ENCODE measurements around the gene DGLUCY. TPM values are rescaled to one million over a fixed set of nuclear protein-coding genes. Genes with fewer than 3 reads are reported as not detected.

DGLUCY gene
- total and polyA plus RNA-seq, 2 of the 8 experiments (the other 6 are each of a cell fraction or from before 2014, with no cell fraction given): 24.9 to 31.8 TPM

DNA sequence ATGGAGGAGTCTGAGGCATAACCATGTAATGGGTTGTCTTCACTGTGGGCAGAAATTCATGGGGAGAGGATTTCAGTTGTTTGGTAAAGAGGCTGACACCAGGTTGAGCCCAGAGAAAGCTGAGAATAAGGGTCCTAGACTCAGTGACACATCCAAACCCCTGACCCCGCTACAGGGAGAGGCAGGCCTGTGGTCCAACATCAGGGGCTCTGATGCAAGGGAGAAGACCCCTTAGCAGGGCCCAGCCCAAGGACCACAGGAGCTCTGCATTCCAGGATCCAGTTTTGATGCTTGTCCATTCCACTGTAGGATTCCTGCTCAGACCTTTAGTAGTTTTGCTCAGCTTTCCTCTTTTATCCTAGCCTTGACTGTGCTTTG is 115.1 kb downstream of the DGLUCY start:
- H2BK15ac ChIP-seq (ENCODE audit: low read length): no peak overlapping the region
- H4K91ac ChIP-seq (replicated peaks; ENCODE audit: insufficient read length, low read length): peak overlapping the region; percentile 60
- H3K18ac ChIP-seq (ENCODE audit: extremely low read depth, low read length): 0 out of 2 replicates have a peak overlapping the region, but pooled peaks have one; percentile 52
- FAIRE-seq (no peak), DNase-seq (ENCODE audit: low read depth in 1 of 2, low spot score in 2 of 2) (no peak)
- H4K5ac ChIP-seq (ENCODE audit: insufficient read length, low read depth, low read length): no peak overlapping the region
- H3K9ac ChIP-seq (replicated peaks in 1 of 4; ENCODE audit: extremely low read depth in 1 of 4, low read depth in 3 of 4, low read length in 3 of 4): no peak overlapping the region
- H3K79me2 ChIP-seq (ENCODE audit: control insufficient read depth in 1 of 2, insufficient read depth in 2 of 2, low read length in 2 of 2): no peaks in the 10 kb centered on the region
- no peak overlapping the region for H4K8ac ChIP-seq (ENCODE audit: extremely low read depth, insufficient read depth, low read length)
- 82% methylated on average over 1 of the region's 1 CpG; no CpG with 5 or more reads in 1 of the 2 experiments for WGBS, 2 experiments (ENCODE audit: extremely low coverage in 1 of 2, insufficient coverage in 1 of 2, insufficient read length in 1 of 2, insufficient replicate concordance in 2 of 2, low coverage in 1 of 2, low lambda C conversion rate in 2 of 2, missing lambda C conversion rate in 1 of 2)
- no peak overlapping the region for H3K4ac ChIP-seq (replicated peaks; ENCODE audit: insufficient read length, low read depth, low read length)
- H2BK20ac ChIP-seq (ENCODE audit: low read length): peak overlapping the region; percentile 32; the same call in 1 of the 2 replicates
- peak overlapping the region; percentile 11; the same call in 1 of the 2 replicates for H2BK12ac ChIP-seq (ENCODE audit: low read depth, low read length)
- no peak overlapping the region for H3K4me2 ChIP-seq (ENCODE audit: insufficient read depth in 1 of 2, low read depth in 2 of 2, low read length in 2 of 2)
- H3K4me3 ChIP-seq (ENCODE audit: extremely low read depth in 1 of 4, insufficient read depth in 2 of 4, low read depth in 3 of 4, low read length in 4 of 4): no peak overlapping the region
- H3K27me3 ChIP-seq (replicated peaks in 1 of 4; ENCODE audit: control insufficient read depth in 3 of 4, extremely low read depth in 1 of 4, insufficient read depth in 3 of 4, low read length in 3 of 4): no peaks in the 10 kb centered on the region; a peak in 1 of 7 replicates
- no peaks in the 10 kb centered on the region for H3K79me1 ChIP-seq (ENCODE audit: low read depth, low read length)
- H2AFZ ChIP-seq (ENCODE audit: low read length): no peak overlapping the region
- no peak overlapping the region for H3K27ac ChIP-seq (ENCODE audit: low read depth, low read length)
- H3K23ac ChIP-seq (ENCODE audit: insufficient read length): no peak overlapping the region
- no peak for TF ChIP-seq SAP30 (IDR thresholded peaks at IDR 0.05; ENCODE audit: insufficient read depth, insufficient replicate concordance, low read length)
- no peak for TF ChIP-seq NANOG (IDR thresholded peaks at IDR 0.05; ENCODE audit: insufficient read depth, low read depth, low read length, poor library complexity, severe bottlenecking)
- TF ChIP-seq RFX5 (IDR thresholded peaks at IDR 0.05; ENCODE audit: borderline replicate concordance, low read depth, low read length): no peak
- TF ChIP-seq CHD2 (IDR thresholded peaks at IDR 0.05; ENCODE audit: low read length): no peak
- TF ChIP-seq, protein P1, sequence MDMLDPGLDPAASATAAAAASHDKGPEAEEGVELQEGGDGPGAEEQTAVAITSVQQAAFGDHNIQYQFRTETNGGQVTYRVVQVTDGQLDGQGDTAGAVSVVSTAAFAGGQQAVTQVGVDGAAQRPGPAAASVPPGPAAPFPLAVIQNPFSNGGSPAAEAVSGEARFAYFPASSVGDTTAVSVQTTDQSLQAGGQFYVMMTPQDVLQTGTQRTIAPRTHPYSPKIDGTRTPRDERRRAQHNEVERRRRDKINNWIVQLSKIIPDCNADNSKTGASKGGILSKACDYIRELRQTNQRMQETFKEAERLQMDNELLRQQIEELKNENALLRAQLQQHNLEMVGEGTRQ (IDR thresholded peaks at IDR 0.05; ENCODE audit: low read length): no peak
- no peak for TF ChIP-seq POU5F1 (IDR thresholded peaks at IDR 0.05; ENCODE audit: low read depth, low read length)
- no peak for TF ChIP-seq RBBP5 (IDR thresholded peaks at IDR 0.05; ENCODE audit: borderline replicate concordance, low read depth, low read length)
- TF ChIP-seq EZH2 (IDR thresholded peaks at IDR 0.05; ENCODE audit: low read depth, low read length, severe bottlenecking): no peak
- no peak for TF ChIP-seq SP2 (IDR thresholded peaks at IDR 0.05; ENCODE audit: low read length)
- no peaks in the 10 kb centered on the region for H4K20me1 ChIP-seq (replicated peaks in 1 of 2; ENCODE audit: control insufficient read depth in 1 of 2, insufficient read depth in 2 of 2, low read length in 2 of 2)
- H2BK120ac ChIP-seq (replicated peaks; ENCODE audit: low read depth, low read length): no peak overlapping the region
- peaks cover 0 to 7% of the 10 kb centered on the region in 2 experiments; a peak in 2 of 4 replicates for H3K9me3 ChIP-seq (ENCODE audit: insufficient read depth in 2 of 2, low read depth in 1 of 2, low read length in 1 of 2)
- ChIA-PET CTCF (ENCODE audit: partially characterized antibody) (interaction anchor here (1.1 to 2.6 kb wide), 5 partner anchors 10 to 469 kb away, joined by 3 to 6 read pairs (median 4); no protein-coding TSS in a partner anchor), POLR2A (ENCODE audit: partially characterized antibody) (interaction anchor here (1.1 to 2.2 kb wide), 4 partner anchors 8 to 14 kb away, joined by 3 to 5 read pairs (median 4); no protein-coding TSS in a partner anchor)
- peak overlapping the region; percentile 32; the same call in 1 of the 2 replicates for H2BK5ac ChIP-seq (ENCODE audit: low read depth, low read length)
- no peak overlapping the region for H3K56ac ChIP-seq (replicated peaks; ENCODE audit: insufficient read length, low read depth, low read length)
- H3K23me2 ChIP-seq (ENCODE audit: low read depth, low read length): no peaks in the 10 kb centered on the region
- peaks cover 0 to 10% (median 6%) of the 10 kb centered on the region in 4 experiments; a peak in 6 of 7 replicates for H3K4me1 ChIP-seq (replicated peaks in 1 of 4; ENCODE audit: control insufficient read depth in 3 of 4, insufficient read depth in 4 of 4, low read length in 3 of 4)
- no peak overlapping the region for H2AK5ac ChIP-seq (ENCODE audit: low read depth, low read length)
- no peak overlapping the region for H3K14ac ChIP-seq (ENCODE audit: insufficient read length)
- H3K36me3 ChIP-seq (ENCODE audit: control insufficient read depth in 2 of 4, insufficient read depth in 4 of 4, low read length in 3 of 4): no peaks in the 10 kb centered on the region
